ENCODE results near the gene PGAP3. TPM values are rescaled to one million over a fixed set of nuclear protein-coding genes. Genes with fewer than 3 reads are reported as not detected.
"Not testable (repeated sequence)": the region's sequence is repeated elsewhere in the genome, so short reads cannot be mapped to it uniquely, and the experiment has no call there.

The PGAP3 gene, protein sequence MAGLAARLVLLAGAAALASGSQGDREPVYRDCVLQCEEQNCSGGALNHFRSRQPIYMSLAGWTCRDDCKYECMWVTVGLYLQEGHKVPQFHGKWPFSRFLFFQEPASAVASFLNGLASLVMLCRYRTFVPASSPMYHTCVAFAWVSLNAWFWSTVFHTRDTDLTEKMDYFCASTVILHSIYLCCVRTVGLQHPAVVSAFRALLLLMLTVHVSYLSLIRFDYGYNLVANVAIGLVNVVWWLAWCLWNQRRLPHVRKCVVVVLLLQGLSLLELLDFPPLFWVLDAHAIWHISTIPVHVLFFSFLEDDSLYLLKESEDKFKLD
- total RNA-seq (2014; rRNA removed; shearing (Covaris generic); ENCODE audit: low replicate concordance), result 9.5 and 29.2 TPM in 2 replicates

DNA sequence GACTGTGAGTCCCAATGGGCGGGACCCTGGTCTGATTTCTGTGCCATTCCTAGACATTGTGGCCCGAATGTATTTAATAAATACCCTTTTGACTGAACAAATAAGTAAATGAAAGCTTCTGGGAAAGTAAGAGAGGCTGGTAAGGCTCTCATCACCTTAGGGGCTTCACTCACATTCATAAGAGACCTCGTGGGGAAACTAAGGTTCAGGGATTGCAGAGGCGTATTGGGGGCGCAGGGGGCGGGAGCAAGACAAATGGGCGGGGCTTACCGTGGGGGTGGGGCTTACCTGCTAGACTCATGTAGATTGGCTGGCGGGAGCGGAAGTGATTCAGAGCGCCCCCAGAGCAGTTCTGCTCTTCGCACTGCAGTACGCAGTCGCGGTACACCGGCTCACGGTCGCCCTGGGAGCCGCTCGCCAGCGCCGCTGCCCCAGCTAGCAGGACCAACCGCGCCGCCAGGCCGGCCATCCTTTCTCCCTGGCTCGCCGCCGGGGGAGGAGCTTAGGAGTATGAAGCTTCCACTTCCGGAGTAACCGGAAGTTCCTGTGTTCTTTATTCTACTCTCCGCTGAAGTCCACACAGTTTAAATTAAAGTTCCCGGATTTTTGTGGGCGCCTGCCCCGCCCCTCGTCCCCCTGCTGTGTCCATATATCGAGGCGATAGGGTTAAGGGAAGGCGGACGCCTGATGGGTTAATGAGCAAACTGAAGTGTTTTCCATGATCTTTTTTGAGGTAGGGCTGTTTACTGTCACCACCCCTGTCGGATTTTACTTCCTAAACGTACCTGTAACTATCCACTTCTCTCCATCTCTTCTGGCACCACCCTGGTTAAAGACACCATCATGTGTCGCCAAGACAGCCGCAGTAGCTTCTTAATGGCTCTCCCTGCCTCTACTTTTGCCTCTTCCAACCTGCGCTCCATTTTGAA lies at the start of gene PGAP3:
Gene PGAP3 (minus strand): TSS at position 512 of the 929 bp plus-strand sequence. CDS start 43 bp downstream, at position 469.
- peak; percentile 99 for DNase-seq
- Histone ChIP-seq H3K9me3 (no peaks in the 10 kb centered on the region), H3K27me3 (no peaks in the 10 kb centered on the region), H3K36me3 (no peaks in the 10 kb centered on the region), H3K4me3 (peak within 1 kb of the TSS; percentile 69)

DNA sequence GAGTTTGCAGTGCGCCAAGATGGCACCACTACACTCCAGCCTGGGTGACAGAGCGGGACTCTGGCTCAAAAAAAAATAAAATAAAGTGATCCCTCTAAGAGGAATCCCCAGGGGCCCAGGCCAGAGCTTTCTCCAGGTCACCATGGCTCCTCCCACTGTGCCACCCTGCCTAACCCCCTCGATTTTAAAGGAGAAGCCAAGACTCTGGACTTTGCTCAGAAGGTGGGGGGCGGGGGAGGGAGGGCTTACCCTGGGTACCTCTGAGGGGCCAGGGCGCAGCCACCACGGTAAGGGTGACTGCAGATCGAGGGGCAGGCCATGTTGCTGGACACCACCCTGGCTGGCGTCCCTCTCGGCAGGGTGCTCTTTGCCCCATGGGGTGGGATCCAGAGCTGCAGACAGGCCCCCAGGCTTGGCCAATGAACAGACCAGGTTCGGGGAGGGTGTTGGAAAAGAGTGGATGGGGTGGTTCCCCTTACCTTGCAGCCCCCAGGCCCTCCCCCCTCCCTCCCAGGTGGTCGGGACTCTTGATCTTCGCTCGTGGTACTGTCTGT lies 49.4 kb upstream of the PGAP3 start:
- no peak for DNase-seq
- H3K27me3 ChIP-seq, result no peaks in the 10 kb centered on the region
- no peak overlapping the region for H3K4me3 ChIP-seq
- H3K9me3 ChIP-seq, result no peaks in the 10 kb centered on the region
- H3K36me3 ChIP-seq, result no peaks in the 10 kb centered on the region

DNA sequence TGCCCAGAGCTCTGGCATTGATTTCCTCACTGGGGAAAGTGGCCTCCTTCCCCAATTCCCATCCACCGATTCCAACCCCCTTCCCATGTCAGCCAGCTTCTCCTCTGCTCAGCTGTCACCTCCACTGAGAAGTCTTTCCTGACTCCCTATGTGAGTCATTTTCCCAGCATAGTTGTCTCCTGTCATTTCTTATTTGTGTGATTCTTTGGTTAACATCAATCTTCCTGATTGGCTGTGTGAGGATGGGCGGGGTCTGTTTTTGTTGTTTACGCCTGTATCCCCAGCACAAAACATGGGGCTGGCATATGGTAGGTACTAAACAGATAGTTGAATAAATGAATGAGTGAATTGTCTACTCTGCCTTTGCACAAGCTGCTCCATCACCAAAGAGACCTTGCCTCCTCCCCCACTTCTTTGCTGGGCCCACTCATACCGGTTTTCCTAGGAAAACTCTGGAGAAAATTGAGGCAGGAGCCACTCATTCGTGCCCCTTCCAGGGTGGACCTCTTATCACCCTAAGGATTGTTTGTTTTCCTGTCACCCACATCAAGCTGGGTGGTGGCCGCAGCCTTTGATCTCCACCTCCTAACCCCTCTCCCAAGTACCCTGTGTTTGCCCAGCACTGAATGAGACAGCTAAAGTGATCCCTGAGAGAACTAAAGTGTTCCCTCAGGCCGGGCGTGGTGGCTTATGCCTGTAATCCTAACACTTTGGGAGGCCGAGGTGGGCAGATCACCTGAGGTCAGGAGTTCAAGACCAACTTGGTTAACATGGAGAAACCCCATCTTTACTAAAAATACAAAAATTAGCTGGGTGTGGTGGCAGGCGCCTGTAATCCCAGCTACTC lies 48.7 kb upstream of the PGAP3 start:
- H3K27me3 ChIP-seq, result no peaks in the 10 kb centered on the region
- no peak overlapping the region for H3K4me3 ChIP-seq
- DNase-seq, result no peak
- no peaks in the 10 kb centered on the region for H3K9me3 ChIP-seq
- H3K36me3 ChIP-seq, result no peaks in the 10 kb centered on the region

DNA sequence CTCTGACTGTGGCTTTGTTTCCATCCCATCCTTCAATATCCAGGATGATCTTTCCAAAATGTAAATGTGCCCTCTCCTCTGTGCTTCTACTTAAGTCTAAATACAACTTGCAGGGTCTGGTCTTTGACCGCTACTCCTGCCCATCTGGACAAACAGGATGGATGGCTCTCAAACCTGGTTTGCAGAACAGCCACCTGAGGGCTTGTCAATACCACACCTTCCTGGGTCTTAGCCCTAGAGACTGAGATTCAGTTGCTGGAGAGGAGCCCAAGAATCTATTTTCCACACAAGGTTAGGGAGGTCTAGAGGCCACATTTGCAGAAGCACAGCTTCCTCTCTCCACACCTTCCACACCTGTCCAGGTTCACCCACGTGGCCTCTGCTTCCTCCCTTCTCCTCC lies 48.0 kb upstream of the PGAP3 start:
- H3K4me3 ChIP-seq, result no peak overlapping the region
- H3K36me3 ChIP-seq, result no peaks in the 10 kb centered on the region
- no peak for DNase-seq
- H3K27me3 ChIP-seq, result no peaks in the 10 kb centered on the region
- H3K9me3 ChIP-seq, result no peaks in the 10 kb centered on the region

DNA sequence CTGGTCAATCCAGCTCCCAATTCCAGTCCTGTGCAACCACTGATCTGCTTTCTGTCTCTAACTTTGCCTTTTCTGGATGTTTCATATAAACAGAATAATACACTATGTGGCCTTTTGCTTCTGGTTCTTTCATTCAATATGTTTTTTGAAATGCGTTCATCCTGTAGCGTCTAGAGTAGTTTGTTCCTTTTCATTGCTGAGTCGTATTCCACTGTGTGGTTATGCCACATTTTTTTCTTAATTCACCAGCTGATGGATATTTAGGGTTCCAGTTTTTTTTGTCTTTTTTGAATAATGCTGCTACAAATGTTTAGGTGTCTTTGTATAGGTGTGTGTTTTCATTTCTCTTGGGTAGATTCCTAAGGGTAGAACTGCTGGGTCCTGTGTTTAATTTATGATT lies 44.7 kb upstream of the PGAP3 start:
- H3K4me3 ChIP-seq, result no peak overlapping the region
- H3K36me3 ChIP-seq, result peaks cover 22% of the 10 kb centered on the region
- H3K9me3 ChIP-seq, result no peaks in the 10 kb centered on the region
- no peaks in the 10 kb centered on the region for H3K27me3 ChIP-seq
- no peak for DNase-seq

DNA sequence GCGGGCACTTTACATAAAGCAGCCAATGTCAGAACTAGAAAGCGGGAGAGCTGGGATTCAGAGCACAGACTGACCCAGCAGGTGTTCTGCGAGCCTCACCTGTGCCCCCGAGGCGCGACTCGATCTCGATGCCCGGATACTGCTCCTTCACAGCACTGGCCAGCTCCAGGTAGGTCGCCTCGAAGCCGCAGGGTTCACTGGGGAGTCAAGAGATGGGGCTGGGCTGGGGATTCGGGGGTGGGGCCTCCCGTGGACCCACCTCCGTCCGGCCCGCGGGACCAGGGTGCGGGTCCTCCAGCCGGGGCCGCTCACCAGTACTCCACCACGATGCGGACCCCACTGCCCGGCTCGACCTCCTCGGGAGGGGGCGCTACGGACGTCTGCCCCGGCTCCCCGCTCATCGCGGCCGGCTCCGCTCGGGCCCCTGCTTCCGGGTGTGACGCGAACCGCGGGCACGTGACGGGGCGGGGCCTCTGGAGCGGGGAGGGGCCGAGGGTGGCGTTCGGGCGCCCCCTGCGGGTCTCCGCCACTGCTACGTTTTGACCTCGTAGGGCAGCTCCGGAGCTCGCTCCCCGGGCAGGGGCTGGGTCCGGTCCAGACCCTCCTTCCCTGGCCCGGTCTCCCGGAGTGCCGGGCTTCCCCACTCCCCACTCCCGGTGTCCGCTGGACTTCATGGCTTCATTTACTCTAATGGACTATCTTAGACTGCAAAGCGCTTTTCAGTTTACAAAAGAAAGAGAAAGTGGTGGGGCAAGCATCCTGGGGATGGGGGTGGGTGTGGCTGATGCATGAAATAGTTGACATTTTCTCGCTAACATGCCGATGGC lies 42.5 kb upstream of the PGAP3 start, which contains the start of gene MIEN1:
Gene MIEN1 (minus strand): TSS at position 438 of the 827 bp plus-strand sequence. CDS start 37 bp downstream, at position 401.
- H3K9me3 ChIP-seq, result no peaks in the 10 kb centered on the region
- DNase-seq, result peak; percentile 86
- H3K36me3 ChIP-seq, result peaks cover 30% of the 10 kb centered on the region
- no peaks in the 10 kb centered on the region for H3K27me3 ChIP-seq
- H3K4me3 ChIP-seq, result peak within 1 kb of the TSS; percentile 66

DNA sequence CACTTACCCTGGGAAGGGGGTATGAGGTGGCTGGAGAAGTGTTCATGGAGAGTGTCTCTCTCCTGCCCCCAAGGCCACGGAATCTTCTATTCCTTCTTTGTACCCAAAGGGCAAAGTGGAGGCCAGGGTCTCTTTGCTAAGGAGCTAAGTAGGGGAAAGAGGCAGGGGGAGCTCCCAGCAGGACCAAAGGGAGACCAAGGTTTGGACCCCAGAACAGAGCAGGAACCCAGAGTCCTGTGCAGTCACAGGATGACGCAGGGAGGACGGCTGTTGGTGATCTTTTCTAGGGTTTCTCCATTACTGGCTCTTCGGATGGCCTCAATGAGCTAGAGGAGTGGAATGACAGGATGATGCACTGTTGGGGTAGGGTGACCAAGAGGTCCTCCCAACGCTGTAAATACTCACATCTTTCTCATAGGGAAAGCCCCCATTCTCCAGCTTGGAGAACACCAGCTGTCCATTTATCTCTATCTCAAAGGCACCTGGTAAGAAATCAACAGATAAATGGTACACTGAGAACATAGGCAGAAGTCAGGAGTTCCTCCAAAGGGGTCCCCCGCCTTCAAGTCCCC lies 41.5 kb upstream of the PGAP3 start:
- Histone ChIP-seq H3K36me3 (peaks cover 36% of the 10 kb centered on the region), H3K4me3 (peak overlapping the region; percentile 66), H3K27me3 (no peaks in the 10 kb centered on the region), H3K9me3 (no peaks in the 10 kb centered on the region)
- DNase-seq, result no peak

DNA sequence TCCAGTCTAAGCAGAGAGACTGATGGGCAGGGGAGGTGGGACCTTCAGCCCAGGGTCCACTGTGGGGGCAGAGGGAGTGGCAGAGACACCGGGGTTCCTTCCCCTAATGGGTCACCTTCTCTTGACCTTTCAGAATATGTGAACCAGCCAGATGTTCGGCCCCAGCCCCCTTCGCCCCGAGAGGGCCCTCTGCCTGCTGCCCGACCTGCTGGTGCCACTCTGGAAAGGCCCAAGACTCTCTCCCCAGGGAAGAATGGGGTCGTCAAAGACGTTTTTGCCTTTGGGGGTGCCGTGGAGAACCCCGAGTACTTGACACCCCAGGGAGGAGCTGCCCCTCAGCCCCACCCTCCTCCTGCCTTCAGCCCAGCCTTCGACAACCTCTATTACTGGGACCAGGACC lies 39.7 kb upstream of the PGAP3 start:
- Histone ChIP-seq H3K27me3 (no peaks in the 10 kb centered on the region), H3K36me3 (peaks cover 42% of the 10 kb centered on the region), H3K9me3 (no peaks in the 10 kb centered on the region), H3K4me3 (no peak overlapping the region)
- no peak for DNase-seq

DNA sequence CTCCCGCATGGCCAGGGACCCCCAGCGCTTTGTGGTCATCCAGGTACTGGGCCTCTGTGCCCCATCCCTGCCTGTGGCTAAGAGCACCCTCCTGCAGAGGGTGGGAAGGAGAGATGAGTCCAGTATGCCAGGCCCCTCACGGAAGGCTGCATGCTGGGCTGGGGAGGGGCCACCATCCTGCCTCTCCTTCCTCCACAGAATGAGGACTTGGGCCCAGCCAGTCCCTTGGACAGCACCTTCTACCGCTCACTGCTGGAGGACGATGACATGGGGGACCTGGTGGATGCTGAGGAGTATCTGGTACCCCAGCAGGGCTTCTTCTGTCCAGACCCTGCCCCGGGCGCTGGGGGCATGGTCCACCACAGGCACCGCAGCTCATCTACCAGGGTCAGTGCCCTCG lies 38.8 kb upstream of the PGAP3 start:
- H3K36me3 ChIP-seq, result peaks cover 42% of the 10 kb centered on the region
- no peak overlapping the region for H3K4me3 ChIP-seq
- no peaks in the 10 kb centered on the region for H3K27me3 ChIP-seq
- no peak for DNase-seq
- no peaks in the 10 kb centered on the region for H3K9me3 ChIP-seq

DNA sequence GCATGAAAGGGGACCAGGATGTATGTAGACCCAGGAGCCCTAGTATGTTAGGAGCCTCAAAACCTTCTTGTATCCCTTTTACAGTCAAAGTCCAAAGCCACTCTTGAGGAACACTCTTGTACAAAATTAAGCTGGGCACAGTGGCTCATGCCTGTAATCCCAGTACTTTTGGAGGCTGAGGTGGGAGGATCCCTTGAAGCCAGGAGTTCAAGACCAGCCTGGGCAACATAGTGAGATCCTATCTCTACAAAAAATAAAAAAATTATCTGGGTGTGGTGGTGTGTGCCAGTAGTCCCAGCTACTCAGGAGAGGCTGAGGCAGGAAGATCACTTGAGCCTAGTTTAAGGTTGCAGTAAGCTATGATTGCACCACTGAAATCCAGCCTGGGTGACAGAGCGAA lies 38.1 kb upstream of the PGAP3 start:
- H3K9me3 ChIP-seq, H3K4me3 ChIP-seq, H3K27me3 ChIP-seq, DNase-seq: not testable (repeated sequence)
- H3K36me3 ChIP-seq, result peaks cover 46% of the 10 kb centered on the region

DNA sequence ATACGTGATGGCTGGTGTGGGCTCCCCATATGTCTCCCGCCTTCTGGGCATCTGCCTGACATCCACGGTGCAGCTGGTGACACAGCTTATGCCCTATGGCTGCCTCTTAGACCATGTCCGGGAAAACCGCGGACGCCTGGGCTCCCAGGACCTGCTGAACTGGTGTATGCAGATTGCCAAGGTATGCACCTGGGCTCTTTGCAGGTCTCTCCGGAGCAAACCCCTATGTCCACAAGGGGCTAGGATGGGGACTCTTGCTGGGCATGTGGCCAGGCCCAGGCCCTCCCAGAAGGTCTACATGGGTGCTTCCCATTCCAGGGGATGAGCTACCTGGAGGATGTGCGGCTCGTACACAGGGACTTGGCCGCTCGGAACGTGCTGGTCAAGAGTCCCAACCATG lies 36.9 kb upstream of the PGAP3 start:
- Histone ChIP-seq H3K9me3 (no peaks in the 10 kb centered on the region), H3K36me3 (peaks cover 50% of the 10 kb centered on the region), H3K27me3 (no peaks in the 10 kb centered on the region), H3K4me3 (no peak overlapping the region)
- DNase-seq, result no peak

DNA sequence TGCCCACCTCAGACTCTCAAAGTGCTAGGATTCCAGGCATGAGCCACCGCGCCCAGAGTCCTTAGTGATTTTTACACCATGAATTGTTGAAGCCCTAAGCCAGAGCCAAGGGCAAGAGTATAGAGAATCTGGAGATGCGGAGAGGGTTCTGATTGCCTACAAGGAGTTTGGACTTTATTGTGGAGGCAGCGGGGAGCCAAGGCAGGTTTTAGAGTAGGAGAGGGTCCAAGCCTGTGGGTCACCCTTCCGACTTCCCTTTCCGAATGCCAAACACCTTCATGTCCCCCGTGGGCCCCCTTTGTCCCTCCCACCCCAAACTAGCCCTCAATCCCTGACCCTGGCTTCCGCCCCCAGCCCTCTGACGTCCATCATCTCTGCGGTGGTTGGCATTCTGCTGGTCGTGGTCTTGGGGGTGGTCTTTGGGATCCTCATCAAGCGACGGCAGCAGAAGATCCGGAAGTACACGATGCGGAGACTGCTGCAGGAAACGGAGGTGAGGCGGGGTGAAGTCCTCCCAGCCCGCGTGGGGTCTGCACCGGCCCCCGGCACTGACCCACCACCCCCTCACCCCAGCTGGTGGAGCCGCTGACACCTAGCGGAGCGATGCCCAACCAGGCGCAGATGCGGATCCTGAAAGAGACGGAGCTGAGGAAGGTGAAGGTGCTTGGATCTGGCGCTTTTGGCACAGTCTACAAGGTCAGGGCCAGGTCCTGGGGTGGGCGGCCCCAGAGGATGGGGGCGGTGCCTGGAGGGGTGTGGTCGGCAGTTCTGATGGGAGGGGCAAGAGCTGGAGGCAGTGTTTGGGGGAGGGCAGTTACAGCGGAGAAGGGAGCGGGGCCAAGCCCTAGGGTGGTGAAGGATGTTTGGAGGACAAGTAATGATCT lies 35.4 kb upstream of the PGAP3 start:
- Histone ChIP-seq H3K9me3 (no peaks in the 10 kb centered on the region), H3K27me3 (no peaks in the 10 kb centered on the region), H3K4me3 (no peak overlapping the region), H3K36me3 (peaks cover 35% of the 10 kb centered on the region)
- peak; percentile 34 for DNase-seq

DNA sequence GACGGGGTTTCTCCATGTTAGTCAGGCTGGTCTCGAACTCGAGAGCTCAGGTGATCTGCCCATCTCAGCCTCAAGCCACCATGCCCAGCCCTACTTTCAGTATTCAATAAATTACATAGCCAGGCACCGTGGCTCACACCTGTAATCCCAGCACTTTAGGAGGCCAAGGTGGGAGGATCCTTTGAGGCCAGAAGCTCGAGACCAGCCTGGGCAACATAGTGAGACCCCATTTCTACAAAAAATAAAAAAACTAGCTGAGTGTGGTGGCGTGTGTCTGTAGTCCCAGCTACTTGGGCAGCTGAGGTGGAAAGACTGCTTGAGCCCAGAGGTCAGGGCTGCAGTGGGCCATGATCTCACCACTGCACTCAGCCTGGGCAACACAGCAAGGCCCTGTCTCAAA lies 34.2 kb upstream of the PGAP3 start:
- H3K4me3 ChIP-seq, result no peak overlapping the region
- no peaks in the 10 kb centered on the region for H3K27me3 ChIP-seq
- peaks cover 30% of the 10 kb centered on the region for H3K36me3 ChIP-seq
- no peak for DNase-seq
- H3K9me3 ChIP-seq, result no peaks in the 10 kb centered on the region

DNA sequence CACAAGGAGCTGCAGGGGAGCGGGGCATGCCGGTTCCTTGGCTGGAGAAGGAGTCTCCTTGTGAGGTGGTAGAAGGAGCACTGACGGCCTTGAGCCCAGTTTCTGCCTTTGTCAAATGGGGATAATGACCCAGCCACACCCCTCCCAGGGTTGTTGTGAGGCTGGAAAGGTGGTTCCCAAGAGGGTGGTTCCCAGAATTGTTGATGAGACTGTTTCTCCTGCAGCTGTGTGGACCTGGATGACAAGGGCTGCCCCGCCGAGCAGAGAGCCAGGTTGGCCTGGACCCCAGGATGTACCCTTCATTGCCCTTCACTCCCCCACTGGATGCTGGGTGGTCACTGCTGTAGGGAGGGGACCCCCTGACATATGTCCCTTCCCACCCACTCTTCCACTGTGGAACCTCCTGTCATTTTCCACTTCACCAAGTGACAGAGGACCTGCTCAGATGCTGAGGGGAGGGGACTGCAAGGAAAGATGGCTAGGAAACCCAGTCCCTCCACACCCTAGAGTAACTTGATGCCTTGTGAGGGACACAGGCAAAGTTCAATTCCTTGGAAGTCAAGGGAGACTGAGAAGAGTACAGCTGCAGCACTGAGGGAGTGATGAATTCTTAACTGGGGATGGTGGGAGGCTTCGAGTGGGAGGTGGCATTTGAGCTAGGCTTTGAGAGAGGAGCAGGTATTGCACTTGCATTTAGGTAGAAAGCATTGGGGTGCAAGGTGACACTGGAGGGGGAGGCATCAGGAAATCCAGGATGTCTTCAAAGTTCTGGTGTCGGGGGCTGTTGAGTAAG lies 31.9 kb upstream of the PGAP3 start:
- peaks cover 27% of the 10 kb centered on the region for H3K36me3 ChIP-seq

More for the DNA sequence above, 31.9 kb upstream of the PGAP3 start:
- no peak overlapping the region for H3K4me3 ChIP-seq
- DNase-seq, result no peak
- no peaks in the 10 kb centered on the region for H3K9me3 ChIP-seq
- no peaks in the 10 kb centered on the region for H3K27me3 ChIP-seq
